IPS-15b (cell line): ENCODE results near the gene TRIM8.

Source experiments
- H3K27me3 ChIP-seq: one replicate; pipeline ENCODE4 v1.6.1; 2013; ENCODE audit warnings: low read length; ENCODE audit not compliant: control insufficient read depth, insufficient read depth
- H3K36me3 ChIP-seq: one replicate; pipeline ENCODE4 v1.6.1; 2013; ENCODE audit warnings: low read length; ENCODE audit not compliant: control insufficient read depth, insufficient read depth
- H3K4me1 ChIP-seq: one replicate; pipeline ENCODE4 v1.6.1; 2013; ENCODE audit warnings: mild to moderate bottlenecking, low read length; ENCODE audit not compliant: control insufficient read depth, insufficient read depth
- H3K4me3 ChIP-seq: one replicate; pipeline ENCODE4 v1.5.1; 2013; ENCODE audit warnings: low read depth, low read length
- H3K9ac ChIP-seq: one replicate; pipeline ENCODE4 v1.6.1; 2013; ENCODE audit warnings: low read depth, mild to moderate bottlenecking, low read length
- H3K9me3 ChIP-seq: one replicate; pipeline ENCODE4 v1.6.1; 2013; ENCODE audit warnings: mild to moderate bottlenecking, low read length; ENCODE audit not compliant: control insufficient read depth, insufficient read depth

The TRIM8 gene

GRCh38 chr10:102648889-102649796 lies 4.9 kb downstream of the TRIM8 start:
- H3K27me3 ChIP-seq, result no peaks in the 10 kb centered on the region
- peaks cover 8% of the 10 kb centered on the region for H3K4me1 ChIP-seq
- H3K36me3 ChIP-seq, result peaks cover 3% of the 10 kb centered on the region
- H3K9me3 ChIP-seq, result no peaks in the 10 kb centered on the region
- peak overlapping the region; percentile 50 for H3K9ac ChIP-seq
- H3K4me3 ChIP-seq, result no peak overlapping the region

DNA sequence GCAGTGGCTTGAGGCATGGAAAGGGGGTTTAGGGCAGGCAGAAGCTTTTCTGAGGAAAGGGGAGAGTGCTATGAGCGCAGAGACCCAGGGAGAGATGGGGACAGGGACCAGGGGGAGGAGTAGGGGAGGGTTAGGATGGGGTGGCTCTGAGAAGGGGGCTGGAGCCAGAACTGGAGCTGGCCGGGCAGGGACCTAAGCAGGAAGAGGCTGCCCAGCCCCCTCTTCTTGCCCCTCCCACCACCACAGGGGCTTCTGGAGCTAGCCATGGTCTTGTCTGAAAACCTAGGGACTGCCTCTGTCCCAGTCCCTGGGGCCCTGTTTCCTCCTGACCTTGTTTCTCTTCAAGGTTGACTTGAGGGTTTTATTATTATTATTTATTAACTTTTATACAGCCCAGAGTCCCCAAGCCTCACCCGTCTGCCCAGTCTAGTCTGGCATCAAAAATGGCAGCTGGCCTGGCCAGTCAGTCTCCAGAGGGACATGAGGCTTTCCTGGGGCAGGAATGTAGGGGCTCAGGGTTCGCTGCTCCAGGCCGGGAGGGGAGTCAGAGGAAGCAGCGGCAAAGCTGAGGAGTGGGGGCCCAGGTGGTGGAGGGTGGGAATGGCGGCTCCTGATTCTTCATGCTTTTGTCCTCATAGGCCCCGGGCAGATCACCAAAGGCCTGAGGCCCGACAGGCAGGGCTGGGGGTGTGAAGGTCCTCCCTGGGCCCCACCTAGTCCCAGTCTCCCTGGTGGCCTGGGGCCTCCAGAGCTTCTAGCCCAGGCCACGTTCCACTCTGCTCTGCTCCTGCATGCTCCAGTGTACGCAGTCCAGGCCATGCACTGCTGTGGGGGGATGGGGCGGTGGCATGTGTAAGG lies 5.7 kb downstream of the TRIM8 start:
- Histone ChIP-seq H3K9me3 (no peaks in the 10 kb centered on the region), H3K36me3 (peaks cover 7% of the 10 kb centered on the region), H3K27me3 (no peaks in the 10 kb centered on the region), H3K4me3 (no peak overlapping the region), H3K9ac (peak overlapping the region; percentile 50), H3K4me1 (peaks cover 8% of the 10 kb centered on the region)

- Histone ChIP-seq H3K4me1 (peaks cover 8% of the 10 kb centered on the region), H3K9ac (no peak overlapping the region), H3K4me3 (no peak overlapping the region), H3K27me3 (no peaks in the 10 kb centered on the region), H3K9me3 (no peaks in the 10 kb centered on the region), H3K36me3 (peaks cover 12% of the 10 kb centered on the region)
Measured at GRCh38 chr10:102650655-102651454, 6.6 kb downstream of the TRIM8 start.

DNA sequence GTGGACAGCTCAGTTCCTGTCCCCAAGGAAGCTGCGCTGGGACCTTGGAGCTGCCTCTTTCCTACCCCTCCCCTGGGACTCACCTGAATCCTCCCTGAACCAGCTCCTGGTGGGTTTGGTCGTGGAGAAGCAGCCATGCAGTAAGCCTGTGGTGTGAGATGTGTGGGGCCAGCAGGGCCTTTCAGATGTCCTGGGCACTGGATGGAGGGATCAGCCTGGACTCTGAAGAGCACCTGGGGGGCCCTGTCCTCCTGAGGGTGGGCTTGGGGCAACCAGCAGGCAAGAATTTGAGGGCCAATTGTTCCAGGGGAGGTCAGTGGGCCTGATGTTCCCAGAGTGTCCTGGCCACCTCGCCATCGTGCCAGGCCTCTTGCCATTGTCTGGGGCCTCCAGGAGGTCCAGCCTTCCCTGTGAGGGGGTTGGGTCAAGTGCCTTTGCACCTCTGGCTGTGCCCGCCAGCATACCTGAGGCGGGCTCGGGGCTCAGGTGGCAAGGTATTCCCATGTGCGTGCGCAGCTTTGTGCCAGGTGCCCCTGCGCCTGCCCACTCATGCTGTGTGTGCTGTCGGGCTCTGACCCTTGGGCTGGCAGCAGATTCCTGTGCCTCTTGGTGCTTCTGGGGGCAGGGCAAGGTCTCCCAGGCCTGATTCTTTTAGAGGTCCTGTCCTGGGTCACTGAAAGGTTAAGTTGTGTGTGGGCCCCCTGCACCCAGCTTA lies 7.3 kb downstream of the TRIM8 start:
- Histone ChIP-seq H3K9me3 (no peaks in the 10 kb centered on the region), H3K9ac (peak overlapping the region; percentile 47), H3K4me3 (no peak overlapping the region), H3K36me3 (peaks cover 14% of the 10 kb centered on the region), H3K27me3 (no peaks in the 10 kb centered on the region), H3K4me1 (peaks cover 5% of the 10 kb centered on the region)

DNA sequence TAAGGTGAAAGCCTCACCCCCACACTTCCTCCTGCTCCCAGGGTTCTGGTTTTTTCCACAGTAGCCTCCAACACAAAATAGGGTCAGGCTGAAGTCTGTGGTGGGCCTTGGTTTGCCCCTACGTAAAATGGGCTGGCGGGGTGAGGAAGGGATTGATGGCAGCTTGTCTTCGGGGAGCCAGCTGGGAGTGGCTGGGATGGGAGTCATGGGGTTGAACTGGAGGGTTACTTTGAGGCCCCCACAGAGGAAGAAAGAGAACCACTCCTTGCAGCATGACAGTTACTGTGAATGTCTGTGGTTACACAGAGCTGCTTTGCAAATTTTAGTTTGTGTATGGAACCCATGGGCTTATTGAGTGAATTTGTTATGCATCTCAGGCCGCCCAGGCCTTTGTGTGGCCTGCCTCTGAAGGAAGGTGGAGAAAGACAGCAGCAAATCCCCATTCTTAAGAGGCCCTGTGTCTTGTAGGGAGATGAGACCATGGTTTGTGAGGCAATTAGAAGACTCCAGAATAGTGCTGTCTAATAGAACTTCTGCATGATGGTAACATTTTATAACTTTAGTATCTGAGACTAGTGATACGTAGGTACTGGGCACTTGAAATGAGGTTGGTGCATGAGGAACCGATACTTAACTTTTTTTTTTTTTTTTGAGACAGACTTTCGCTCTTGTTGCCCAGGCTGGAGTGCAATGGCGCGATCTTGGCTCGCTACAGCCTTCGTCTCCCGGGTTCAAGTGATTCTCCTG lies 8.1 kb downstream of the TRIM8 start:
- no peak overlapping the region for H3K9ac ChIP-seq
- peaks cover 4% of the 10 kb centered on the region for H3K4me1 ChIP-seq
- H3K4me3 ChIP-seq, result no peak overlapping the region
- H3K9me3 ChIP-seq, result no peaks in the 10 kb centered on the region
- H3K27me3 ChIP-seq, result no peaks in the 10 kb centered on the region
- H3K36me3 ChIP-seq, result peaks cover 18% of the 10 kb centered on the region

DNA sequence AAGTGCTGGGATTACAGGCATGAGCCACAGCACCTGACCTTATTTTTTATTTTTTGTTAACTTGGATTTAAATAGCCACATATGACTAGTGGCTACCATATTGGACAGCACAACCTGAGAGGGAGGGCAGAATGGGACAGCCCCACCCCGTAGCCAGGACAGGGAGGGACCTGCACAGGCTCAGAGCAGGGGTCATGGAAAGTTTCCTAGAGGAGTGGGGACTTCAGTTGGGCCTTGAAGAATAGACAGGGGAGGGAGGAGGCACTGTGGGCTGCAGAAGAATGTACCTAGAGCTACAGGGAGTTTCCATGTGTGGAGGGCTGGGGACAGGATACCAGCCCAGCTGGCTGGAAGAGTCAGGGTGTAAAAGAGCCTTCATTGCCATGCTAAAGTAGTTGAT lies 8.8 kb downstream of the TRIM8 start:
- H3K36me3 ChIP-seq, result peaks cover 18% of the 10 kb centered on the region
- no peak overlapping the region for H3K9ac ChIP-seq
- H3K27me3 ChIP-seq, result no peaks in the 10 kb centered on the region
- no peak overlapping the region for H3K4me3 ChIP-seq
- H3K4me1 ChIP-seq, result peaks cover 3% of the 10 kb centered on the region
- H3K9me3 ChIP-seq, result no peaks in the 10 kb centered on the region

- no peak overlapping the region for H3K4me3 ChIP-seq
- no peaks in the 10 kb centered on the region for H3K27me3 ChIP-seq
- no peak overlapping the region for H3K9ac ChIP-seq
- peaks cover 2% of the 10 kb centered on the region for H3K4me1 ChIP-seq
- peaks cover 22% of the 10 kb centered on the region for H3K36me3 ChIP-seq
- no peaks in the 10 kb centered on the region for H3K9me3 ChIP-seq
Measured at GRCh38 chr10:102654566-102654965, 10.3 kb downstream of the TRIM8 start.

DNA sequence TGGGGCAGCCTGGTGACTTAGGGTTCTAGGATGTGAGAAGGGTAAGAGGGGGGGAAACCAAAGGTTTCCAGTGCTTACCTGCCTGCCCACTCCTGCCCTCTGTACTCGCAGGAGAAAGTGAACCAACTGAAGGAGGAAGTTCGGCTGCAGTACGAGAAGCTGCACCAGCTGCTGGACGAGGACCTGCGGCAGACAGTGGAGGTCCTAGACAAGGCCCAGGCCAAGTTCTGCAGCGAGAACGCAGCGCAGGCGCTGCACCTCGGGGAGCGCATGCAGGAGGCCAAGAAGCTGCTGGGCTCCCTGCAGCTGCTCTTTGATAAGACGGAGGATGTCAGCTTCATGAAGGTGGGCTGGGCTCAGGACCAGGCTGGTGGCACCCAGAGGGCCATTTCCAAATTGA lies 10.7 kb downstream of the TRIM8 start:
- H3K36me3 ChIP-seq, result peaks cover 22% of the 10 kb centered on the region

GRCh38 chr10:102656026-102656425 lies 11.7 kb downstream of the TRIM8 start:
- Histone ChIP-seq H3K9ac (no peak overlapping the region), H3K4me1 (no peaks in the 10 kb centered on the region), H3K36me3 (peaks cover 22% of the 10 kb centered on the region), H3K9me3 (no peaks in the 10 kb centered on the region), H3K27me3 (no peaks in the 10 kb centered on the region), H3K4me3 (no peak overlapping the region)

More for the DNA sequence above, 10.7 kb downstream of the TRIM8 start:
- H3K9me3 ChIP-seq, result no peaks in the 10 kb centered on the region
- peaks cover 2% of the 10 kb centered on the region for H3K4me1 ChIP-seq
- H3K27me3 ChIP-seq, result no peaks in the 10 kb centered on the region
- no peak overlapping the region for H3K4me3 ChIP-seq
- H3K9ac ChIP-seq, result no peak overlapping the region

GRCh38 chr10:102656791-102657371 lies 12.6 kb downstream of the TRIM8 start:
- no peak overlapping the region for H3K9ac ChIP-seq
- peaks cover 3% of the 10 kb centered on the region for H3K4me1 ChIP-seq
- peaks cover 22% of the 10 kb centered on the region for H3K36me3 ChIP-seq
- no peaks in the 10 kb centered on the region for H3K27me3 ChIP-seq
- no peak overlapping the region for H3K4me3 ChIP-seq
- H3K9me3 ChIP-seq, result no peaks in the 10 kb centered on the region
